HG03039 (cell line): ENCODE results near the gene SMC5.

Source experiments
- ATAC-seq: cut with Tn5 transposase; IDR thresholded peaks from one replicate; pipeline ENCODE4 v1.9.1; 2021; ENCODE audit warnings: mild to moderate bottlenecking, moderate library complexity; ENCODE audit not compliant: unreplicated experiment

Gene SMC5

DNA sequence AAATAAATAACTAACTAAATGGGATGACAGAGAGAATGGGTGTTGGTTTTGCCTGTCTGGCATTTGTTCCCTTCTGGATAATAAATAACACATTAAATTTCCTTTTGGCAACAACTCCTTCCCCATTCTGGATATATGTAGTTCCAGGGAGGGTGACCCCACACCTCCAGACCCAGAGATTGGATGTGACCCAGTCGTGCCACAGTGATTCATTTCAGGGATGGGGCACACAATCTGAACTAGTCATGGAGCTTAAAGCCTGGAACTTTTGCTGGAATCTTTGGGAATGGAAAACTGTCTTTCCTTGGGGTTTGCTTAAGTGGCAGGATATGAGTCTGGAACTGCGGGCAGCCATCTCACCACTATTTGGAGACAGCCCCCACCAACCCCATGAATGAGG lies 144.4 kb downstream of the SMC5 start:
- ATAC-seq: no peak

DNA sequence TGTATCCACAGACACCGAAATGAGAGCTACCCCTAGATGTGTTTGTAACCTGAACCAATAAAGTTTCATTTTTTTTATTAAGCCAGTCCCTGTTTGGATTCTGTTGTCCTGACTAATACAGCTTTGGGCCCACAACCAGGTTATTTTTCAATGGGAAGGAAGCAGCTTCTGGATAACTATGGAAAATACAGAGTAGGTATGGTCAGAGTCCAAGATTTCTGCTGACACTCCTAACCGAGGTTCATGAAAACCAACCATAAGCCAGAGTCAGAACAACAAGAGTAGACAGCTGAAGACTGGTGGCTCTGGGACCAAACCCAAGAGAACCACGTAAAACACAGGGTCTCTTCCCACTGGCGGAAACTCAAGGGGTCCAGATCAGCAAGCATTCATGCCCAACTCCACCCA lies 144.8 kb downstream of the SMC5 start:
- ATAC-seq: no peak

DNA sequence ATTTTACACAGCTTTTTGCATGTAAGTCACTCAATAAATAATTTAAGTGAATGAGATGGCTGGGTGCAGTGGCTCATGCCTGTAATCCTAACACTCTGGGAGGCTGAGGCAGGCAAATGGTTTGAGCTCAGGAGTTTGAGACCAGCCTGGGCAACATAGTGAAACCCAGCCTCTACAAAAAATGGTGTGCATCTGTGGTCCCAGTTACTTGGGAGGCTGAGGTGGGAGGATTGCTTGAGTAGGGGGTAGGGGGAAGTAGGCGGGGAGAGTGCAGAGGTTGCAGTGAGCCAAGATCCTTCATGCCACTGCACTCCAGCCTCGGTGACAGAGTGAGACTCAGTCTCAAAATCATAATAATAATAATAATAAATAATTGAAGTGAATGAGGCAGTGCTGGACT lies 145.5 kb downstream of the SMC5 start:
- ATAC-seq: no peak
